Thoracic aorta (tissue), 2 donors: ENCODE measurements around the gene SHANK3. TPM values are rescaled to one million over a fixed set of nuclear protein-coding genes. Genes with fewer than 3 reads are reported as not detected.
A peak's percentile ranks its signal among the peaks of the same experiment; 100 is the strongest.

Experiments
- ATAC-seq: fragments of 150-250 bp; one replicate; pipeline ENCODE4 v1.8.0; 2017; ENCODE audit warnings: low read depth; ENCODE audit not compliant: insufficient number of reproducible peaks, low FRiP score
- DNase-seq: peaks from one replicate; pipeline ENCODE4 v3.0.0-alpha.2; 2020; ENCODE audit warnings: low spot score
- H3K27ac ChIP-seq, 2 donors: fragments of 200-600 bp; sonication (generic); 1 replicate in 1 of 2; 2 replicates in 1 of 2; pipeline ENCODE4 v1.5.1; 2016; ENCODE audit warnings: mild to moderate bottlenecking in 2 of 2, moderate library complexity in 2 of 2
- H3K27me3 ChIP-seq: fragments of 200-600 bp; sonication (generic); replicated peaks from 2 replicates; pipeline ENCODE4 v1.6.0; 2016; ENCODE audit warnings: mild to moderate bottlenecking; ENCODE audit not compliant: insufficient read depth
- H3K36me3 ChIP-seq: fragments of 200-600 bp; sonication (generic); one replicate; pipeline ENCODE4 v1.5.1; 2016
- H3K4me1 ChIP-seq, 2 donors: fragments of 200-600 bp; sonication (generic); 1 replicate in 1 of 2; 2 replicates in 1 of 2; pipeline versions ENCODE4 v1.5.1 to v1.6.0; 2016; ENCODE audit warnings: low read depth in 2 of 2, mild to moderate bottlenecking in 1 of 2; ENCODE audit not compliant: control insufficient read depth in 1 of 2
- H3K4me3 ChIP-seq: fragments of 200-600 bp; sonication (generic); 2 replicates; pipeline ENCODE4 v1.5.1; 2016; ENCODE audit warnings: mild to moderate bottlenecking
- H3K9me3 ChIP-seq: fragments of 200-600 bp; sonication (generic); 2 replicates; pipeline ENCODE4 v1.5.1; 2016
- CTCF ChIP-seq: fragments of 200-600 bp; sonication (generic); IDR thresholded peaks from one replicate; pipeline ENCODE4 v1.5.1; 2019; ENCODE audit warnings: antibody characterized with exemption
- total RNA-seq, 2 donors: library from RNA; depleted of rRNA; stranded (reverse); fragments of >200 nt; gene quantifications; one replicate each; pipeline versions ENCODE4 v1.1.0 to v1.2.3, GENCODE V29; 2016

SHANK3 gene
- total RNA-seq: 10 to 100 TPM; 10.7 to 14.3 TPM

- H3K27me3 ChIP-seq: peaks cover 5% of the 10 kb centered on the region
- peak within 1 kb of the TSS; percentile 63 for H3K4me3 ChIP-seq
- no peak for ATAC-seq
- TF ChIP-seq CTCF: no peak
- H3K27ac ChIP-seq: no peak within 1 kb of the TSS
- H3K9me3 ChIP-seq: no peaks in the 10 kb centered on the region
- peaks cover 6% of the 10 kb centered on the region in 2 donors for H3K4me1 ChIP-seq
- DNase-seq: no peak
- no peaks in the 10 kb centered on the region for H3K36me3 ChIP-seq
Observed at GRCh38 chr22:50672471-50673230, at the start of gene SHANK3. Gene SHANK3 (plus strand): TSS chr22:50672823.

- TF ChIP-seq CTCF: no peak
- DNase-seq (no peak), ATAC-seq (no peak)
- Histone ChIP-seq H3K9me3 (no peaks in the 10 kb centered on the region), H3K27me3 (no peaks in the 10 kb centered on the region), H3K27ac (no peak overlapping the region), H3K36me3 (no peaks in the 10 kb centered on the region), H3K4me1 (peaks cover 15 to 38% of the 10 kb centered on the region in 2 donors), H3K4me3 (no peak overlapping the region)
Observed at GRCh38 chr22:50624347-50625130, 48.1 kb upstream of the SHANK3 start.

- DNase-seq (no peak), ATAC-seq (no peak)
- peaks cover 15 to 36% of the 10 kb centered on the region in 2 donors for H3K4me1 ChIP-seq
- H3K9me3 ChIP-seq: no peaks in the 10 kb centered on the region
- TF ChIP-seq CTCF: no peak
- H3K27ac ChIP-seq: no peak overlapping the region
- H3K36me3 ChIP-seq: no peaks in the 10 kb centered on the region
- no peaks in the 10 kb centered on the region for H3K27me3 ChIP-seq
- no peak overlapping the region for H3K4me3 ChIP-seq
Observed at GRCh38 chr22:50625131-50625567, 47.5 kb upstream of the SHANK3 start.

GRCh38 chr22:50625568-50626313, 46.9 kb upstream of the SHANK3 start:
- no peak for TF ChIP-seq CTCF
- DNase-seq (no peak), ATAC-seq (no peak)
- Histone ChIP-seq H3K27ac (no peak overlapping the region), H3K9me3 (no peaks in the 10 kb centered on the region), H3K27me3 (no peaks in the 10 kb centered on the region), H3K36me3 (no peaks in the 10 kb centered on the region), H3K4me1 (peaks cover 15 to 31% of the 10 kb centered on the region in 2 donors), H3K4me3 (no peak overlapping the region)
